ENCODE results near the gene OLFM4.

DNA sequence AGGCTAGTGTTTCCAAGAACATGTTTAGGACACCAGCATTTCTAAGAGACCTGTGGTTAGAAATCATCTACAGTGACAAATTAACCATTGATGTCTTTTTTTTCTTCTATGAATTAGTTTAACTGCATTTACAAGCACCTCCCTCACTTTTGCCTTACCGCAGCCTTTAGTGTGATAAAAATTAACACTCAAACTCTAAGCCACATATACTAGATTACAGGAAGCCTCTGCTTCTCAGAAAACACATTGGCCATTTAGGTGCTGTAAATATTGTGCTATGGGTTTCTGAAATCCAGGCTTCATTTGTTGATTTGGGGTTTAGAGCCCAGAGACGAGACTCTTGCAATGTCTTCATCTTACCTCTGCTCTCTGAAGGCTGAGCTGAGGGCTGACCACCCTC is 34.6 kb upstream of the OLFM4 start:
- TF ChIP-seq, protein P1, sequence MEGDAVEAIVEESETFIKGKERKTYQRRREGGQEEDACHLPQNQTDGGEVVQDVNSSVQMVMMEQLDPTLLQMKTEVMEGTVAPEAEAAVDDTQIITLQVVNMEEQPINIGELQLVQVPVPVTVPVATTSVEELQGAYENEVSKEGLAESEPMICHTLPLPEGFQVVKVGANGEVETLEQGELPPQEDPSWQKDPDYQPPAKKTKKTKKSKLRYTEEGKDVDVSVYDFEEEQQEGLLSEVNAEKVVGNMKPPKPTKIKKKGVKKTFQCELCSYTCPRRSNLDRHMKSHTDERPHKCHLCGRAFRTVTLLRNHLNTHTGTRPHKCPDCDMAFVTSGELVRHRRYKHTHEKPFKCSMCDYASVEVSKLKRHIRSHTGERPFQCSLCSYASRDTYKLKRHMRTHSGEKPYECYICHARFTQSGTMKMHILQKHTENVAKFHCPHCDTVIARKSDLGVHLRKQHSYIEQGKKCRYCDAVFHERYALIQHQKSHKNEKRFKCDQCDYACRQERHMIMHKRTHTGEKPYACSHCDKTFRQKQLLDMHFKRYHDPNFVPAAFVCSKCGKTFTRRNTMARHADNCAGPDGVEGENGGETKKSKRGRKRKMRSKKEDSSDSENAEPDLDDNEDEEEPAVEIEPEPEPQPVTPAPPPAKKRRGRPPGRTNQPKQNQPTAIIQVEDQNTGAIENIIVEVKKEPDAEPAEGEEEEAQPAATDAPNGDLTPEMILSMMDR (IDR thresholded peaks at IDR 0.05): no peak
- no peak for TF ChIP-seq POLR2A (IDR thresholded peaks at IDR 0.05)
